HG03558 (cell line): ENCODE measurements around the gene PGM1.

ENCODE experiments used
- ATAC-seq: cut with Tn5 transposase; IDR thresholded peaks from one replicate; pipeline ENCODE4 v1.9.1; 2021; ENCODE audit warnings: moderate number of reproducible peaks; ENCODE audit not compliant: unreplicated experiment; ENCODE audit errors: extremely low read depth

Gene PGM1

DNA sequence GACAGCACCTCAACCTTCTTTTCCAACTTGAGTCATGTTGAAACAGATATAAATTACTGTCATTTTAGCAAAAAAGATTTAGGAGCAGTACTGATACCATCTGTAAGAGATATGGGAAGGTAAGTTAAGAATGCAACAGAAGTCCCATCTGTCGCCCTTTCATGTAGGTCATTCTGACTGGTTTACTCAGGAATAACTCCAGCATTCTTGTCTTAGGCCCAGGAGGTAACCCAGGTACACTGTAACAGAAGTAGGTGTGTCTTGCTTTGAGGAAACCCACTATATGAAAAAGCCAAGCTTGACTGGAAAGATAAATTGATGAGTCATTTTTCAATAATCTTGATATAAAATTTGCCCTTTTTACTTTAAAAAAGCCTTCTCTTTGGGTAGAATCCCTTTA is 35.4 kb downstream of the PGM1 start:
- no peak for ATAC-seq

- no peak for ATAC-seq
These were observed 37.0 kb downstream of the PGM1 start for GRCh38 chr1:63630238-63630637.

- ATAC-seq = no peak
These were observed 37.5 kb downstream of the PGM1 start for GRCh38 chr1:63630666-63631065.

DNA sequence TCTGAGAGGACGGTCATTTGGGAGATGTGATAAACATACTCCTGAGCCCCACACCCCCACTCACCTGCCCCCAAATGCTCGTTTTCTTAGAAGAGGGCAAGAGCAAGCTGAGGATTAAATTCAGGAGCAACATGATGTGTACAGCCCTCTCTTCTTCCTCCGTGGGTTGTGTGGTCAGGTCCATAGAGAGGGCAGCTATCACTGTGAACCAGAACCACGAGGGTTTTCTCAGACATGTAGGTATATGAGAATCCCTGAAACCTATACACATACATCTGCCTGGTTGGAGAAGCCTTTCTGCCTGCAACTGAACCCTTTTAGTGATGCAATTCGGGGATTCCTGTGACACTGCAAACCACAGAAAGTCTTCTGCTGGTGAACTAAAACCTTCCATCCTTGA is 38.9 kb downstream of the PGM1 start:
- no peak for ATAC-seq

DNA sequence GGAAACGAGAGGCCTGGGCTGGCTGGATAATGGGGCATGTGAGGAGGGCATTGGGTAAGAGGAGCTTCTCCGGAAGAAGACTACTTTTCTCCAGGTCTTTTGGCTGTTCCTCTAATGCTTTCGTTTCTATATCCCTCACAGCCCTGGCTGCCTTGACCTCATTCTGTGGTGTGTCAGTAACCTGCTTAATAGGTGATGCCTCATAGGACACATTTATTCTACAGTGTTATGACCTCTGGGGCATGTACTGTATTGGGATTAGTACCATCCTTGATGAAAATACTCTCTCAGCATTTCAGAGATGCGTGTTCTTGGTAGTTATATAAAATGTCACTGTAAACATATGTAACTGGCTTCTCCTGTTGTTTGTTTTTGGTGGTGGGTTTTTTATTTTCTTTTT is 40.1 kb downstream of the PGM1 start:
- no peak for ATAC-seq

DNA sequence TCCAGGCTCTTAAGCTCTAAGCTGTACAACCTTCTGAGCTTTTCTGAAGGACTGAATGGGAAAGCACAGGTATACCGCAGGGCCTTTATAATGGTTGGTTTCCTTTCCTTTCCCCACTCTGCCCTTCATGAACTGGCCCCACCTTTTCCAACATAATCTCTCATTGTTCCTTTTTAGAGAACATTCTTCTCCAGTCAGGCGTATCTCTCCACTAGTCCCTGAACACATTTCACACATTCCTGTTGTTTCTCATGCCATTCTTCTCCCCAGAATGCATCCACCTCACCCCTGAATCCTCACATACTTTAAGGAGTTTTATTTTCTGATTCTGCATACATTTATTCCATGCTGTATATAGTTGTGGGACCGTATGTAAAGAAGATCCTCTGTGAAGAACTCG is 41.3 kb downstream of the PGM1 start:
- no peak for ATAC-seq

DNA sequence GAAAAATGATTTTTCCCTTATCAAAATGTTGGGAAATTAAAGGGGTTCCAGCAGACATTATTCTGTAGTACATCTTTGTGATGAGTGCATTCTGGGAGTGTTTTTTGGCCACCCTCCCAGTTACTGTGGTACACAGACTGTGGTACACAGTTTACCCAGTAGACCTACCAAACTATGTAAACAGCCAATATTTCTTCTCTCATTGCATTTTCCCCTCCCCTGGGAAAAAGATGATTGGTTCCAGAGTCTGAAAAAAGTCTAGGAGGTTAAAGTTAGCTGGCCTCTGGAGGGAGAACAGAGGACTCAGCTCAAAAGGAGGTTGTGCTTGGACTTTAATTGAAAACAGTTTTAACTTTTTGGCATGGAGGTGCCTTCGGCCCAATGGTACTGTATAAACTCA is 42.5 kb downstream of the PGM1 start:
- no peak for ATAC-seq

DNA sequence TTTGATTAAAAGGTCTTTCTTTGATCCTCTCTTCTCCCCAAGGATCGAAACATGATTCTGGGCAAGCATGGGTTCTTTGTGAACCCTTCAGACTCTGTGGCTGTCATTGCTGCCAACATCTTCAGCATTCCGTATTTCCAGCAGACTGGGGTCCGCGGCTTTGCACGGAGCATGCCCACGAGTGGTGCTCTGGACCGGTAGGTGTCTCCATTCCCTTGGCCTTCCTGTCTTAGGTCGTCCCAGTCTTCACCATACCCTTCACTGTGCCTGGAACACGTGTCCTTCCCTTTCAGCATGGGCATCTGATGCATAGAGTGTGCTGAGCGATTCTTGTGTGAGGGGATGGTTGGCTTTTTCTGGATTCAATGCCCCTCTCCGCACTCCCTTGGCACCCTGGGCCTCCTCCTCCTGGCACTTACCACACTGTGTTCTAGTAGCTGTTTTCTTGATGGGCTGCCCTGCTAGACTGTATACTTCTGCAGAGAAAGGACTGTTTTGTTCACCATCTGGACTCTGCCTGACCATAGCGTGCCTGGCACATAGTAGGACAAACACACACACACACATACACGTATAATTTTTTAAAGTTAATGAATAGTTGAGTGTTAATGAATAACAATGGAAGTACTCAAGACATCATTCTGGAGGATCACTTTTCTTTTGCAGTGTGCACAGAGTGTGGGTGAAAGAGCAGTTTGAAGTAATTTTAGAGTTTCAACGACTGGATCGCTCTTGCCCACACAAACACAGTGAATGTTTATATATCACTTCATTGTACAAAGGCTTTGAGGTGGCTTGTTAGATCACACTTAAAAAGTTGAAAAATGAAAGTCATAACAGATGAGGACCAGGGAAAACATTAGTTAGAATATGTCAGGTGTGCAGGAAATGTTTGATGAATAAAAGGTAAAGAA is 43.2 kb downstream of the PGM1 start:
- no peak for ATAC-seq

DNA sequence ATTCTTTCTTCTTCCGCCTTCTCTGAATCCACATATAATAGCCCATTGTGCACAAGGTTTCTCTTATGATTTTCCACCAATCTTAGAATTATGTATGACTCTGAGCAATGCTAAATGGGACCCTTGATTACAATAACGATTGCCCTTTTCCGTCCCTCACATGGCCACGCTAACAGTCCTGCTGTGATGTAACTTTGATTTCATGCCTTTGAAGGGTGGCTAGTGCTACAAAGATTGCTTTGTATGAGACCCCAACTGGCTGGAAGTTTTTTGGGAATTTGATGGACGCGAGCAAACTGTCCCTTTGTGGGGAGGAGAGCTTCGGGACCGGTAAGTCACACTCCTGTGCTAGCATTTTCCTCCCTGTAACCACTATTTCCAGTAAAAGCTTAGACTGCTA is 45.3 kb downstream of the PGM1 start:
- no peak for ATAC-seq

GRCh38 chr1:63638875-63639274 is 45.7 kb downstream of the PGM1 start:
- ATAC-seq = no peak

DNA sequence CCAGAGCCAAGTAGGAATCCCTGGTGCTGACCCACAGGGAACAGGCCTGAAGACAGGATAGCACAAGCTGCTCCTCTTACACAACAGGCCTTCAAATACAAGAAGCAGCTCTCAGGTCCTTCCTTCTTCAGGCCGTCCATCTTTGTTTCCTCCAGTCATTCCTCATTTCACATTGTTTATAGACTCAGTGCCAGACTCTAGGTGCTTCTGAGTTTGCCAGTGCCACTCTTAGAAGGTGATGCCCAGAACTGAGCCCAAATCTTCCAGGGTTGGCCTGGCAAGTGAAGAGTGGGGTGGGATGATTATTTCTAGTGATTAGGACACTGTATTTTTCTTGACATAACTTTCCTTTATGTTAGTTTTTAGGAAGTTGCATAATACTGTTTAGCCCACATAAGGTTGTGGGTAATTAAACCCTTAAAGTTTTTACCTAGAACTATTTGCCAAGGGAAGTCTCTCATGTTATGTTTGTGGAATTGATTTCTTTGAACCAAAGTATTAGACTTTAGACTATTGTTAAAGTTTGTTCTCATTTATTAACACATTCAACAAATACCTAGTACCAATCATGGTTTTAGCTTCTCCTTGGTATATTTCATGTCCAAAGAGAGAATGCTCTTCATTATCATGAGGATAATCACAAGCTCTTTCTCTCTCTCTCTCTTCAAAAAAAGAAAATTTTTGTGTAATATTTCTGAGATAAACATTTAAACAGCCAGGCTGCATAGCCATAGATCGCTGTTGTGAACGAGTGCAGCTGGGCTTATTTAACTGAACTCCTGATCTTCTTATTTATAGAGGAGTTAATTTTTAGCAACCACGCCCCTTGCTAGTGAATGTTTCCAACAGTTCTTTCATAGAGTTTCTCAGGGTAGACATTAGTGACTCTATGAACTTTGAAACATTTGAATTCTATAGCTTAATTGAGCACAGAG is 47.7 kb downstream of the PGM1 start:
- ATAC-seq = no peak

DNA sequence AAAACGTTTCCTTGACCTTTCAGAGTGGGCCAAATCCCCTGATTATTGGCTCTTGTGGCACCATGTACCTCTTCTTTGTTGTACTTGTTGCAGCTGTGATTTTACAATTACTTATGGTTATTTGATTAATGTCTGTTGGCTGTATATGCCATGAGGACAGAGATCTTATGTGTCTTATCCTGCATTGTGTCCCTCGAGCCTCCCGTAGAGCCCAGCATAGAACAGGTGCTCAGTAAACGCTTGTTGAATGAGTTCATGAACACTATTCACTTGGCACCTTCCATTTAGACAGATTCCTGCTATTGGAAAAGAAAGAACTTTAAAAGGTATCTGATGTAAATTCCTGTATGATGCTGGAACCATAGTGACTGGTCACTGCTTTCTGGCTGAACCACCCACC is 48.4 kb downstream of the PGM1 start:
- no peak for ATAC-seq

DNA sequence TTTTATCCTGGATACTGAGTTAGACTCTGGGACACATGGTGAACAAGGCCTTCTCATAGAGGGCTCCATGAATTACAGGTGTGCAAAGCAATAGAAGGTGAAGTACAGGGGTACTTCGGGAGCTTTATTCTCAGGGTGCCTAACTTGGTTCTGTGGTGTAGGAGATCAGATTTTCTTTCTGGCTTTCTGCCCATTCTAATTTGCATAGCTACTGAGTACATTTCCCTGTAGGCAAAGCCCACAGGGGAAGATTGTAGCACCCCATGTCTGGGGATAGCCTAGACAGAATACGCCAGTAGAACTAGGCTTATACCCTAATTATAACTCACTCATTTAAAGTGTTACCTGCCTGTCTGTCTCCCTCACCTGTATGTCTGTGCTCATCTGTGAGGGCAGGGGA is 49.7 kb downstream of the PGM1 start:
- ATAC-seq = no peak

- no peak for ATAC-seq
These were observed 50.3 kb downstream of the PGM1 start for GRCh38 chr1:63643517-63643916.

- no peak for ATAC-seq
These were observed 50.7 kb downstream of the PGM1 start for GRCh38 chr1:63643926-63644325.

GRCh38 chr1:63645317-63645716 is 52.1 kb downstream of the PGM1 start:
- no peak for ATAC-seq

GRCh38 chr1:63648689-63649088 is 55.5 kb downstream of the PGM1 start:
- ATAC-seq = no peak

DNA sequence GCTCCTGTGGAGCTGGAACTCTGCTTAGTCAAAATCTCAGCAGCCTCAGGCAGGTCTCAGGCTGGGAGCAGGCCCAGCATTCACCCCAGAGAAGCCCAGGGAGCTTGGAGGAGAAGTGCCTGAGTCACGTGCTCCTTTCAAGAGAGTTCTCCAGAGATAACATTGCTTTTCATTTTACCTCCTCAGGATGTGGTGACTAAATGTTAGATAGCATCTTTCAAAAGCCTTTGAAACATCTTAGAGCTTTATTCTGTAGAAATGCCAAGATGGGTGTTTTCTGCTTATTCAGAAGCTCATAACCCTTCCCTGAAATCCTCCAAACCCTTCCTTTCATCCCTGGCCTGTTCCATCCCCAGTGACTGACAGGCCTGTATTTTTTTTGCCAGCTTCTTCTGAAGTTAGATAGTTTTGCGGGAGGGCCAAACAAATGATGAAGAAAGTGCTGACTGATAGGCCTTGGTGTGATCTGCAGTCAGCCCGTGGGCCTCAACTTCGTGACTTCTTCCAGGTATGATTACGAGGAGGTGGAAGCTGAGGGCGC is 58.0 kb downstream of the PGM1 start:
- ATAC-seq = no peak

GRCh38 chr1:63653976-63654375 is 60.8 kb downstream of the PGM1 start:
- ATAC-seq = no peak

DNA sequence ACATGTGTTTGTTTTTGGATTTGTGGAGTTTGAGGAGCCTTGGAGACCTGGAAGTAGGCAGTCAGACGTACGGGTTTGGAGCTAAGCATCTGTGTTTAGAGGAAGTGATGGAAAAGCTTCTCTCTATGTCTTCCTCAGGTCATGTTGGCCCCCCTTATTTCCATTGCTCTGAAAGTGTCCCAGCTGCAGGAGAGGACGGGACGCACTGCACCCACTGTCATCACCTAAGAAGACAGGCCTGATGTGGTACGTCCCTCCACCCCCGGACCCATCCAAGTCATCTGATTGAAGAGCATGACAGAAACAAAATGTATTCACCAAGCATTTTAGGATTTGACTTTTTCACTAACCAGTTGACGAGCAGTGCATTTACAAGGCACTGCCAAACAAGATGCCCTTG is 66.2 kb downstream of the PGM1 start:
- no peak for ATAC-seq
